GM23248 (cell line): Measurements from ENCODE around the gene PARP11.

ENCODE experiments used
- EZH2 ChIP-seq: fragments of 200-600 bp; sonication (generic); IDR thresholded peaks from 2 replicates; pipeline ENCODE4 v1.6.1; 2018; ENCODE audit warnings: antibody characterized with exemption, mild to moderate bottlenecking; ENCODE audit not compliant: insufficient read depth, poor library complexity, severe bottlenecking
- EZH2phosphoT487 ChIP-seq: fragments of 200-600 bp; sonication (generic); IDR thresholded peaks from 2 replicates; pipeline ENCODE4 v1.6.1; 2018; ENCODE audit warnings: antibody characterized with exemption, moderate library complexity, mild to moderate bottlenecking, low read depth; ENCODE audit not compliant: insufficient read depth

GRCh38 chr12:3771853-3772252 is 101.3 kb downstream of the PARP11 start:
- TF ChIP-seq EZH2phosphoT487 (no peak), EZH2 (no peak)
